Fibroblast of lung (primary cell): ENCODE measurements around the gene MBOAT7. TPM values are rescaled to one million over a fixed set of nuclear protein-coding genes. Genes with fewer than 3 reads are reported as not detected.

ENCODE experiments used
- DNase-seq, 2 donors: peaks; one replicate each; pipeline versions ENCODE4 v3.0.0 to v3.0.0-alpha.2; 2010; ENCODE audit warnings: low read depth in 2 of 2
- H2AFZ ChIP-seq: 2 replicates; pipeline ENCODE4 v1.5.1; 2012; ENCODE audit warnings: low read length, control low read depth, inconsistent platforms
- H3K27ac ChIP-seq: 2 replicates; pipeline ENCODE4 v1.5.1; 2011; ENCODE audit warnings: low read length, control low read depth; ENCODE audit not compliant: insufficient read depth
- H3K27me3 ChIP-seq: 2 replicates; pipeline ENCODE4 v1.5.1; 2011; ENCODE audit warnings: mild to moderate bottlenecking, low read length; ENCODE audit not compliant: control insufficient read depth, insufficient read depth
- H3K36me3 ChIP-seq: 2 replicates; pipeline ENCODE4 v1.5.1; 2011; ENCODE audit warnings: low read length; ENCODE audit not compliant: control insufficient read depth, insufficient read depth
- H3K4me1 ChIP-seq: 2 replicates; pipeline ENCODE4 v1.5.1; 2011; ENCODE audit warnings: low read length; ENCODE audit not compliant: control insufficient read depth, insufficient read depth; ENCODE audit errors: extremely low read depth
- H3K4me2 ChIP-seq: 2 replicates; pipeline ENCODE4 v1.5.1; 2011; ENCODE audit warnings: low read length, control low read depth; ENCODE audit not compliant: insufficient read depth; ENCODE audit errors: extremely low read depth
- H3K4me3 ChIP-seq, 4 experiments: fragments of 200-600 bp in 1 of 4; sonication (generic) in 1 of 4; replicated peaks in 1 of 4; 2 replicates each; pipeline ENCODE4 v1.5.1; 2011 to 2016; ENCODE audit warnings: low read length in 4 of 4, low read depth in 3 of 4, mild to moderate bottlenecking in 3 of 4, control low read depth in 2 of 4, inconsistent platforms in 1 of 4, mixed read lengths in 1 of 4; ENCODE audit not compliant: insufficient read depth in 1 of 4; ENCODE audit errors: control extremely low read depth in 1 of 4
- H3K79me2 ChIP-seq: 2 replicates; pipeline ENCODE4 v1.5.1; 2012; ENCODE audit warnings: mild to moderate bottlenecking, low read length, inconsistent platforms; ENCODE audit not compliant: control insufficient read depth, insufficient read depth
- H3K9ac ChIP-seq: 2 replicates; pipeline ENCODE4 v1.5.1; 2011; ENCODE audit warnings: mild to moderate bottlenecking, low read length, control low read depth; ENCODE audit not compliant: insufficient read depth
- H3K9me3 ChIP-seq: 2 replicates; pipeline ENCODE4 v1.5.1; 2012; ENCODE audit warnings: low read depth, low read length; ENCODE audit not compliant: control insufficient read depth, insufficient read depth
- H4K20me1 ChIP-seq: 2 replicates; pipeline ENCODE4 v1.5.1; 2011; ENCODE audit warnings: low read length; ENCODE audit not compliant: control insufficient read depth, insufficient read depth; ENCODE audit errors: extremely low read depth
- EZH2 ChIP-seq: IDR thresholded peaks from 2 replicates; pipeline ENCODE4 v1.5.1; 2012; ENCODE audit warnings: low read length, control low read depth, mild to moderate bottlenecking; ENCODE audit errors: missing control alignments
- polyA plus RNA-seq, 2 donors: library from polyadenylated mRNA; depleted of rRNA in 1 of 2; stranded (reverse) in 1 of 2; unstranded in 1 of 2; fragments of >200 nt; gene quantifications; 2 replicates each; pipeline ENCODE4 v1.2.1, GENCODE V29; 2011 to 2012; ENCODE audit warnings: missing spikeins in 1 of 2
- total RNA-seq: library from RNA; depleted of rRNA; stranded (reverse); fragments of >200 nt; gene quantifications from 2 replicates; pipeline ENCODE4 v1.2.1, GENCODE V29; 2014
- TF ChIP-seq, protein P1 (sequence below), 2 donors: IDR thresholded peaks in 1 of 2; conservative IDR thresholded peaks in 1 of 2; 1 replicate in 1 of 2; 2 replicates in 1 of 2; pipeline ENCODE4 v1.5.1; 2011 to 2012; ENCODE audit warnings: low read length in 2 of 2, control low read depth in 1 of 2, inconsistent platforms in 1 of 2, low read depth in 1 of 2, mild to moderate bottlenecking in 1 of 2

The MBOAT7 gene
- total and polyA plus RNA-seq, 2 donors (not counting 1 experiment from before 2014, with no cell fraction given), result 28.6 to 41.1 TPM

DNA sequence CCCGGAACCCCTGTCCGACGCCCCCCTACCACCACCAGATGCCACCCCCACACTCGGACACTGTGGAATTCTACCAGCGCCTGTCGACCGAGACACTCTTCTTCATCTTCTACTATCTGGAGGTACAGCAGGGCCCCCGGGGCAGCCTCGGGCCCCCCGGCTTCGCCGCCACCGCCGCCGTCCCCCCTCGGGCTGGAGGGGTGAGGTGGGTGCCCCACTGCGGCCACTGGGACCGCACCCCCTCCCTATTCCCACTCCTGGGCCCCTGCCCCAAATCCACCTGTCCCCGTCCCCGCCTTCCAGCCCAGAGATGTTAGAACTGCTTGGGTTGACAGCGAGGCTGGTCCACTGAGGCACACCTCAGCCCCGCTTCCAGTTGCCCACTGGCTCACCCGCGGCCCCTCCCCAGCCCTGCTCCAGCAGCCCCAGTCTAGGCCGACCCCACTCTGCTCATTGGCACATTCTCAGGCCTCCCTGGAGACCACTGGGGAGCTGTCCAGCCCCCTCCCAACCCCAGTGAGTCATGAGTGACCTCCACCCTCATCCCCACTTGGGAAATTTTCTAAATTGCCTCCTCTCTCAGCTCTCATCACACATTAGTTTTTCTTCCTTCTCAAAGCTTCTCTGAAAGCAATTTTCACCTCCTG is 36.4 kb downstream of the MBOAT7 start:
- DNase-seq, result no peak

DNA sequence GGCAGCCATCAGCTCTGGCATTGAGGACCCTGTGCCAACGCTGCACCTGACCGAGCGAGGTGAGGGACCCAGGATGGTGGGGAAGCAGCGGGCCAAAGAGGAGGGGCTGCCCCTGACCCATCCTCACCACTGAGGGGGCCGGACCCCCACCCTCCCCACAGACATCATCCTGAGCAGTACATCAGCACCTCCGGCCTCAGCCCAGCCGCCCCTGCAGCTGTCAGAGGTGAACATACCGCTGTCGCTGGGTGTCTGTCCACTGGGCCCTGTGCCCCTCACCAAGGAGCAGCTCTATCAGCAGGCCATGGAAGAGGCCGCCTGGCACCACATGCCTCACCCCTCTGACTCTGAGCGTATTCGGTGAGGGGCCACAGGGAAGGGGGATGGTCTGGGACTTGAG is 37.1 kb downstream of the MBOAT7 start:
- no peaks in the 10 kb centered on the region for H3K27me3 ChIP-seq
- TF ChIP-seq, protein P1, sequence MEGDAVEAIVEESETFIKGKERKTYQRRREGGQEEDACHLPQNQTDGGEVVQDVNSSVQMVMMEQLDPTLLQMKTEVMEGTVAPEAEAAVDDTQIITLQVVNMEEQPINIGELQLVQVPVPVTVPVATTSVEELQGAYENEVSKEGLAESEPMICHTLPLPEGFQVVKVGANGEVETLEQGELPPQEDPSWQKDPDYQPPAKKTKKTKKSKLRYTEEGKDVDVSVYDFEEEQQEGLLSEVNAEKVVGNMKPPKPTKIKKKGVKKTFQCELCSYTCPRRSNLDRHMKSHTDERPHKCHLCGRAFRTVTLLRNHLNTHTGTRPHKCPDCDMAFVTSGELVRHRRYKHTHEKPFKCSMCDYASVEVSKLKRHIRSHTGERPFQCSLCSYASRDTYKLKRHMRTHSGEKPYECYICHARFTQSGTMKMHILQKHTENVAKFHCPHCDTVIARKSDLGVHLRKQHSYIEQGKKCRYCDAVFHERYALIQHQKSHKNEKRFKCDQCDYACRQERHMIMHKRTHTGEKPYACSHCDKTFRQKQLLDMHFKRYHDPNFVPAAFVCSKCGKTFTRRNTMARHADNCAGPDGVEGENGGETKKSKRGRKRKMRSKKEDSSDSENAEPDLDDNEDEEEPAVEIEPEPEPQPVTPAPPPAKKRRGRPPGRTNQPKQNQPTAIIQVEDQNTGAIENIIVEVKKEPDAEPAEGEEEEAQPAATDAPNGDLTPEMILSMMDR (conservative IDR thresholded peaks at IDR 0.05 in 1 of 2, IDR thresholded peaks at IDR 0.05 in 1 of 2; ENCODE audit: low read depth in 1 of 2, low read length in 2 of 2), result no peak
- DNase-seq, result no peak
- no peak overlapping the region for H3K4me3 ChIP-seq
- H3K36me3 ChIP-seq, result peaks cover 51% of the 10 kb centered on the region
- no peak overlapping the region for H3K4me2 ChIP-seq
- H3K9ac ChIP-seq, result no peak overlapping the region
- no peaks in the 10 kb centered on the region for H4K20me1 ChIP-seq
- H3K27ac ChIP-seq, result no peak overlapping the region
- no peaks in the 10 kb centered on the region for H3K79me2 ChIP-seq
- no peaks in the 10 kb centered on the region for H3K9me3 ChIP-seq
- no peak overlapping the region for H2AFZ ChIP-seq
- peaks cover 9% of the 10 kb centered on the region for H3K4me1 ChIP-seq

More for the DNA sequence above, 36.4 kb downstream of the MBOAT7 start:
- Histone ChIP-seq H3K4me2 (no peak overlapping the region), H4K20me1 (no peaks in the 10 kb centered on the region), H3K27me3 (no peaks in the 10 kb centered on the region), H3K9ac (peak overlapping the region; percentile 7), H3K9me3 (no peaks in the 10 kb centered on the region), H3K36me3 (peaks cover 50% of the 10 kb centered on the region), H3K4me1 (peaks cover 10% of the 10 kb centered on the region), H2AFZ (no peak overlapping the region), H3K27ac (no peak overlapping the region), H3K4me3 (no peak overlapping the region), H3K79me2 (peaks cover 1% of the 10 kb centered on the region)
- TF ChIP-seq, protein P1 (conservative IDR thresholded peaks at IDR 0.05 in 1 of 2, IDR thresholded peaks at IDR 0.05 in 1 of 2; ENCODE audit: low read depth in 1 of 2, low read length in 2 of 2), result no peak
- no peak for TF ChIP-seq EZH2

- no peak for DNase-seq
- H3K36me3 ChIP-seq, result peaks cover 54% of the 10 kb centered on the region
Measured at GRCh38 chr19:54151362-54152035, 37.9 kb downstream of the MBOAT7 start.

More at GRCh38 chr19:54151362-54152035, 37.9 kb downstream of the MBOAT7 start:
- TF ChIP-seq EZH2, result no peak
- TF ChIP-seq, protein P1 (conservative IDR thresholded peaks at IDR 0.05 in 1 of 2, IDR thresholded peaks at IDR 0.05 in 1 of 2; ENCODE audit: low read depth in 1 of 2, low read length in 2 of 2), result no peak
- H3K4me2 ChIP-seq, result no peak overlapping the region
- no peaks in the 10 kb centered on the region for H4K20me1 ChIP-seq
- no peak overlapping the region for H2AFZ ChIP-seq
- H3K9me3 ChIP-seq, result no peaks in the 10 kb centered on the region
- no peaks in the 10 kb centered on the region for H3K27me3 ChIP-seq
- H3K4me1 ChIP-seq, result peaks cover 9% of the 10 kb centered on the region
- H3K9ac ChIP-seq, result no peak overlapping the region
- H3K79me2 ChIP-seq, result no peaks in the 10 kb centered on the region
- H3K27ac ChIP-seq, result no peak overlapping the region
- H3K4me3 ChIP-seq, result no peak overlapping the region
